WTC11 (cell line): ENCODE data around the gene TNK1. TPM values are rescaled to one million over a fixed set of nuclear protein-coding genes. Genes with fewer than 3 reads are reported as not detected.
A peak's percentile ranks its signal among the peaks of the same experiment; 100 is the strongest.

Source experiments
- AR ChIP-seq: fragments of 250-450 bp; sonication (Bioruptor Pico); IDR thresholded peaks from 2 replicates; pipeline ENCODE4 v1.9.0; 2021; ENCODE audit warnings: mild to moderate bottlenecking
- ARID4B ChIP-seq: sonication (generic); formaldehyde crosslinking; IDR thresholded peaks from 2 replicates; pipeline ENCODE4 v1.8.0; 2023; ENCODE audit warnings: missing genetic modification reagents, mild to moderate bottlenecking, borderline replicate concordance
- E2F1 ChIP-seq: sonication (generic); formaldehyde crosslinking; IDR thresholded peaks from 2 replicates; pipeline ENCODE4 v1.8.0; 2022; ENCODE audit warnings: mild to moderate bottlenecking, missing genetic modification reagents
- ELF4 ChIP-seq: sonication (generic); formaldehyde crosslinking; IDR thresholded peaks from 2 replicates; pipeline ENCODE4 v1.8.1; 2022; ENCODE audit warnings: low read depth, mild to moderate bottlenecking, moderate library complexity, missing genetic modification reagents
- FOXK1 ChIP-seq: sonication (generic); formaldehyde crosslinking; IDR thresholded peaks from 2 replicates; pipeline ENCODE4 v1.8.0; 2022; ENCODE audit warnings: mild to moderate bottlenecking, moderate library complexity, missing genetic modification reagents
- FOXP4 ChIP-seq: sonication (generic); formaldehyde crosslinking; IDR thresholded peaks from 2 replicates; pipeline ENCODE4 v1.8.0; 2022; ENCODE audit warnings: mild to moderate bottlenecking, missing genetic modification reagents
- GABPB1 ChIP-seq: sonication (generic); formaldehyde crosslinking; IDR thresholded peaks from 2 replicates; pipeline ENCODE4 v1.8.1; 2023; ENCODE audit warnings: mild to moderate bottlenecking, missing genetic modification reagents
- GTF2I ChIP-seq: fragments of 250-450 bp; sonication (Bioruptor Pico); conservative IDR thresholded peaks from 2 replicates; pipeline ENCODE4 v1.4.0; 2021; ENCODE audit warnings: mild to moderate bottlenecking
- HMGA2 ChIP-seq: fragments of 250-450 bp; sonication (Bioruptor Pico); IDR thresholded peaks from 2 replicates; pipeline ENCODE4 v1.4.0; 2021; ENCODE audit warnings: mild to moderate bottlenecking, moderate library complexity
- JUN ChIP-seq: sonication (generic); formaldehyde crosslinking; IDR thresholded peaks from 2 replicates; pipeline ENCODE4 v1.8.0; 2023; ENCODE audit warnings: mild to moderate bottlenecking, missing genetic modification reagents
- MXD4 ChIP-seq: fragments of 250-450 bp; sonication (Bioruptor Pico); IDR thresholded peaks from 2 replicates; pipeline ENCODE4 v1.8.0; 2021; ENCODE audit warnings: mild to moderate bottlenecking, moderate library complexity, borderline replicate concordance
- MYBL2 ChIP-seq: sonication (generic); formaldehyde crosslinking; IDR thresholded peaks from 2 replicates; pipeline ENCODE4 v1.8.1; 2023; ENCODE audit warnings: mild to moderate bottlenecking, moderate library complexity, missing genetic modification reagents
- NFYB ChIP-seq: sonication (generic); formaldehyde crosslinking; conservative IDR thresholded peaks from 2 replicates; pipeline ENCODE4 v1.8.0; 2022; ENCODE audit warnings: low read depth, missing genetic modification reagents
- PRRX2 ChIP-seq: fragments of 250-450 bp; sonication (Bioruptor Pico); IDR thresholded peaks from 2 replicates; pipeline ENCODE4 v1.8.0; 2021; ENCODE audit warnings: mild to moderate bottlenecking
- RORB ChIP-seq: fragments of 250-450 bp; sonication (Bioruptor Pico); IDR thresholded peaks from 2 replicates; pipeline ENCODE4 v1.9.0; 2021; ENCODE audit warnings: mild to moderate bottlenecking
- SMAD4 ChIP-seq: sonication (generic); formaldehyde crosslinking; IDR thresholded peaks from 2 replicates; pipeline ENCODE4 v1.8.0; 2022; ENCODE audit warnings: mild to moderate bottlenecking, missing genetic modification reagents
- SP1 ChIP-seq: sonication (generic); formaldehyde crosslinking; conservative IDR thresholded peaks from 2 replicates; pipeline ENCODE4 v1.8.1; 2022; ENCODE audit warnings: missing genetic modification reagents
- TCF7 ChIP-seq: sonication (generic); formaldehyde crosslinking; IDR thresholded peaks from 2 replicates; pipeline ENCODE4 v1.8.0; 2022; ENCODE audit warnings: mild to moderate bottlenecking, low read depth, missing genetic modification reagents, moderate library complexity
- TEAD1 ChIP-seq: sonication (generic); formaldehyde crosslinking; IDR thresholded peaks from 2 replicates; pipeline ENCODE4 v1.8.0; 2022; ENCODE audit warnings: mild to moderate bottlenecking, missing genetic modification reagents
- TEAD4 ChIP-seq: sonication (generic); formaldehyde crosslinking; IDR thresholded peaks from 2 replicates; pipeline ENCODE4 v1.8.0; 2022; ENCODE audit warnings: mild to moderate bottlenecking, missing genetic modification reagents
- USF1 ChIP-seq: sonication (generic); formaldehyde crosslinking; IDR thresholded peaks from 2 replicates; pipeline ENCODE4 v1.8.0; 2022; ENCODE audit warnings: mild to moderate bottlenecking, missing genetic modification reagents
- ZBTB43 ChIP-seq: sonication (generic); formaldehyde crosslinking; IDR thresholded peaks from 2 replicates; pipeline ENCODE4 v1.8.1; 2023; ENCODE audit warnings: mild to moderate bottlenecking, missing genetic modification reagents
- ZMAT4 ChIP-seq: fragments of 250-450 bp; sonication (Bioruptor Pico); IDR thresholded peaks from 2 replicates; pipeline ENCODE4 v1.9.0; 2021; ENCODE audit warnings: mild to moderate bottlenecking
- ZNF317 ChIP-seq: sonication (generic); formaldehyde crosslinking; IDR thresholded peaks from 2 replicates; pipeline ENCODE4 v1.8.1; 2023; ENCODE audit warnings: low read depth, mild to moderate bottlenecking, moderate library complexity, missing genetic modification reagents, borderline replicate concordance
- ZSCAN18 ChIP-seq: fragments of 250-450 bp; sonication (Bioruptor Pico); IDR thresholded peaks from 2 replicates; pipeline ENCODE4 v2.1.2; 2022; ENCODE audit warnings: mild to moderate bottlenecking, moderate library complexity
- total RNA-seq: library from RNA; stranded (reverse); gene quantifications from 3 replicates; pipeline ENCODE4 v1.2.3, GENCODE V29; 2021

The TNK1 gene
- total RNA-seq, 1 experiment from 2014 or later: 9.3 TPM

GRCh38 chr17:7383742-7384488 is 3.0 kb downstream of the TNK1 start (continued):
- TF ChIP-seq TEAD4 (CRISPR knock-in tag): no peak
- TF ChIP-seq FOXK1 (CRISPR knock-in tag): peak; percentile 38; the same call in 1 of the 2 replicates
- TF ChIP-seq TEAD1 (CRISPR knock-in tag): peak; percentile 59; the same call in 1 of the 2 replicates
- TF ChIP-seq SP1: peak; percentile 86
- no peak for TF ChIP-seq ZBTB43 (CRISPR knock-in tag)
- peak; percentile 78; the same call in 1 of the 2 replicates for TF ChIP-seq FOXP4
- no peak for TF ChIP-seq ZSCAN18
- no peak for TF ChIP-seq NFYB (CRISPR knock-in tag)
- no peak for TF ChIP-seq RORB (CRISPR knock-in tag)
- TF ChIP-seq ZMAT4 (CRISPR knock-in tag): no peak
- TF ChIP-seq HMGA2 (CRISPR knock-in tag): no peak
- no peak for TF ChIP-seq ELF4 (CRISPR knock-in tag)
- TF ChIP-seq GABPB1 (CRISPR knock-in tag): no peak
- no peak for TF ChIP-seq MXD4 (CRISPR knock-in tag)
- TF ChIP-seq TCF7 (CRISPR knock-in tag): no peak
- peak; percentile 54; the same call in 1 of the 2 replicates for TF ChIP-seq USF1 (CRISPR knock-in tag)
- TF ChIP-seq MYBL2: no peak
- TF ChIP-seq AR (CRISPR knock-in tag): no peak
- TF ChIP-seq ZNF317 (CRISPR knock-in tag): 0 out of 2 replicates have a peak, but pooled peaks have one; percentile 27
- TF ChIP-seq GTF2I: no peak
- TF ChIP-seq ARID4B (CRISPR knock-in tag): peak; percentile 53; the same call in 1 of the 2 replicates
- TF ChIP-seq JUN (CRISPR knock-in tag): no peak
- TF ChIP-seq E2F1: no peak
- no peak for TF ChIP-seq PRRX2 (CRISPR knock-in tag)
- no peak for TF ChIP-seq SMAD4 (CRISPR knock-in tag)
